Measurements from ENCODE around the gene SHC2. TPM values are rescaled to one million over a fixed set of nuclear protein-coding genes. Genes with fewer than 3 reads are reported as not detected.
"Not testable (repeated sequence)": the region's sequence is repeated elsewhere in the genome, so short reads cannot be mapped to it uniquely, and the experiment has no call there.

Gene SHC2
- total and polyA plus RNA-seq, 2 of the 13 experiments (the other 11 are each of a cell fraction or from before 2014, with no cell fraction given): 9.0 to 18.3 TPM

- TF ChIP-seq ZUFSP (CRISPR knock-in tag; IDR thresholded peaks at IDR 0.05; ENCODE audit: borderline replicate concordance): no peak
- TF ChIP-seq ZBTB21 (CRISPR knock-in tag; IDR thresholded peaks at IDR 0.05): no peak
- no peak for TF ChIP-seq BRCA1 (CRISPR knock-in tag; IDR thresholded peaks at IDR 0.05)
- no peak for TF ChIP-seq KDM3A (CRISPR knock-in tag; IDR thresholded peaks at IDR 0.05; ENCODE audit: low read depth)
- TF ChIP-seq ATAD3A (CRISPR knock-in tag; IDR thresholded peaks at IDR 0.05): no peak
- no peak for TF ChIP-seq ONECUT2 (CRISPR knock-in tag; IDR thresholded peaks at IDR 0.05)
- TF ChIP-seq IRX3 (CRISPR knock-in tag; IDR thresholded peaks at IDR 0.05; ENCODE audit: borderline replicate concordance, low read depth): no peak
Measured at GRCh38 chr19:387777-388176, 73.1 kb downstream of the SHC2 start (continued).

- H2AFZ ChIP-seq (ENCODE audit: low read length); FAIRE-seq; H3K4me3 ChIP-seq (replicated peaks in 1 of 3; ENCODE audit: insufficient read depth in 1 of 3, low read depth in 2 of 3, low read length in 3 of 3); H3K4me1 ChIP-seq (ENCODE audit: insufficient read depth, low read length); DNase-seq (ENCODE audit: low spot score); intact Hi-C loops (cut with micrococcal nuclease; ENCODE audit: unreplicated experiment); H3K9me3 ChIP-seq (ENCODE audit: low read length); H4K20me1 ChIP-seq (ENCODE audit: insufficient read depth, low read length); H3K27ac ChIP-seq (ENCODE audit: extremely low read length, insufficient read depth, low read length); H3K36me3 ChIP-seq (replicated peaks in 1 of 2; ENCODE audit: control insufficient read depth in 1 of 2, insufficient read depth in 2 of 2, low read length in 2 of 2); in situ Hi-C loops (cut with HindIII; ENCODE audit: extremely low pct_ligation_motif_present, low pct_unique_long_range_greater_than_20kb); POLR2A ChIA-PET; H3K9ac ChIP-seq (ENCODE audit: insufficient read depth, low read depth, low read length); CTCF ChIA-PET (ENCODE audit: low intra/inter-chr PET ratio, low total read pairs); H3K4me2 ChIP-seq (ENCODE audit: low read depth, low read length); ATAC-seq; BruUV-seq (replicated peaks); H3K79me2 ChIP-seq (ENCODE audit: insufficient read depth, low read length): not testable (repeated sequence)
- peaks cover 15 to 62% of the 10 kb centered on the region in 2 experiments for H3K27me3 ChIP-seq (ENCODE audit: control insufficient read depth in 1 of 2, insufficient read depth in 2 of 2, low read length in 2 of 2)
- 25% methylated on average over 9 of the region's 22 CpGs for WGBS (ENCODE audit: low lambda C conversion rate)
Measured at GRCh38 chr19:386632-387301, 74.1 kb downstream of the SHC2 start.

- WGBS (ENCODE audit: low lambda C conversion rate): 51% methylated on average over 8 of the region's 8 CpGs
- H4K20me1 ChIP-seq (ENCODE audit: insufficient read depth, low read length); H3K4me1 ChIP-seq (ENCODE audit: insufficient read depth, low read length); DNase-seq (ENCODE audit: low spot score); H3K4me3 ChIP-seq (replicated peaks in 1 of 3; ENCODE audit: insufficient read depth in 1 of 3, low read depth in 2 of 3, low read length in 3 of 3); H3K79me2 ChIP-seq (ENCODE audit: insufficient read depth, low read length); BruUV-seq (replicated peaks); H3K9ac ChIP-seq (ENCODE audit: insufficient read depth, low read depth, low read length); CTCF ChIA-PET (ENCODE audit: low intra/inter-chr PET ratio, low total read pairs); H3K36me3 ChIP-seq (replicated peaks in 1 of 2; ENCODE audit: control insufficient read depth in 1 of 2, insufficient read depth in 2 of 2, low read length in 2 of 2); H3K4me2 ChIP-seq (ENCODE audit: low read depth, low read length); intact Hi-C loops (cut with micrococcal nuclease; ENCODE audit: unreplicated experiment); H3K27ac ChIP-seq (ENCODE audit: extremely low read length, insufficient read depth, low read length); POLR2A ChIA-PET; ATAC-seq; in situ Hi-C loops (cut with HindIII; ENCODE audit: extremely low pct_ligation_motif_present, low pct_unique_long_range_greater_than_20kb); FAIRE-seq; H2AFZ ChIP-seq (ENCODE audit: low read length); H3K9me3 ChIP-seq (ENCODE audit: low read length): not testable (repeated sequence)
- peaks cover 12 to 56% of the 10 kb centered on the region in 2 experiments for H3K27me3 ChIP-seq (ENCODE audit: control insufficient read depth in 1 of 2, insufficient read depth in 2 of 2, low read length in 2 of 2)
Measured at GRCh38 chr19:386189-386588, 74.6 kb downstream of the SHC2 start.
